ENCODE results near the gene BMPR1B.
A peak's percentile ranks its signal among the peaks of the same experiment; 100 is the strongest.
"Not testable (repeated sequence)": the region's sequence is repeated elsewhere in the genome, so short reads cannot be mapped to it uniquely, and the experiment has no call there.

Gene BMPR1B

DNA sequence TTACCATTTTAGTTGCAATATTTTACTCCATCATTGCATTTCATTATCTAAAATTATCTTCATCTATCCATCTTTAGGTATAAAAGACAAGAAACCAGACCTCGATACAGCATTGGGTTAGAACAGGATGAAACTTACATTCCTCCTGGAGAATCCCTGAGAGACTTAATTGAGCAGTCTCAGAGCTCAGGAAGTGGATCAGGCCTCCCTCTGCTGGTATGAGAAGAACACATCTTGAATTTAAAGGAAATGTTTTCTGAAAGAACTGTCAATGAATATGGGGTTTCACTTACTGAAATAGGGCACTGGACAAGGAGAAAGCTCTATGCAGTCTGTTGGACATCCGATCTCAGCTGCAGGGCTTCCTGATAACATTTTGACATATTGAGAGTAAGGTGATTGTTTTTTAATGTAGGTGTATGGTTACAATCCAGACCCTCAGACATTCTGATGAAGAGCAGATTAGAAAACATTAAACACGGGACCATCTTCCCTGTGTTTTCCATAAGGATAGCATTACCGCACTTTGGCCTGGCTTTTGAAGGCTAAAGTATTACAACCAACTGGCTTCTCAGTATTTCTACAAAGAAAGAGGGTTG lies 367.2 kb downstream of the BMPR1B start:
- no peak overlapping the region for H3K4me3 ChIP-seq (ENCODE audit: low read depth, low read length)
- peak; percentile 66 for DNase-seq (ENCODE audit: low read depth)
- TF ChIP-seq, protein P1, sequence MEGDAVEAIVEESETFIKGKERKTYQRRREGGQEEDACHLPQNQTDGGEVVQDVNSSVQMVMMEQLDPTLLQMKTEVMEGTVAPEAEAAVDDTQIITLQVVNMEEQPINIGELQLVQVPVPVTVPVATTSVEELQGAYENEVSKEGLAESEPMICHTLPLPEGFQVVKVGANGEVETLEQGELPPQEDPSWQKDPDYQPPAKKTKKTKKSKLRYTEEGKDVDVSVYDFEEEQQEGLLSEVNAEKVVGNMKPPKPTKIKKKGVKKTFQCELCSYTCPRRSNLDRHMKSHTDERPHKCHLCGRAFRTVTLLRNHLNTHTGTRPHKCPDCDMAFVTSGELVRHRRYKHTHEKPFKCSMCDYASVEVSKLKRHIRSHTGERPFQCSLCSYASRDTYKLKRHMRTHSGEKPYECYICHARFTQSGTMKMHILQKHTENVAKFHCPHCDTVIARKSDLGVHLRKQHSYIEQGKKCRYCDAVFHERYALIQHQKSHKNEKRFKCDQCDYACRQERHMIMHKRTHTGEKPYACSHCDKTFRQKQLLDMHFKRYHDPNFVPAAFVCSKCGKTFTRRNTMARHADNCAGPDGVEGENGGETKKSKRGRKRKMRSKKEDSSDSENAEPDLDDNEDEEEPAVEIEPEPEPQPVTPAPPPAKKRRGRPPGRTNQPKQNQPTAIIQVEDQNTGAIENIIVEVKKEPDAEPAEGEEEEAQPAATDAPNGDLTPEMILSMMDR (IDR thresholded peaks at IDR 0.05; ENCODE audit: low read depth, low read length, missing control alignments): peak; percentile 70
- in situ Hi-C loops (cut with HindIII; ENCODE audit: low sequenced_read_pairs): no loop called here

DNA sequence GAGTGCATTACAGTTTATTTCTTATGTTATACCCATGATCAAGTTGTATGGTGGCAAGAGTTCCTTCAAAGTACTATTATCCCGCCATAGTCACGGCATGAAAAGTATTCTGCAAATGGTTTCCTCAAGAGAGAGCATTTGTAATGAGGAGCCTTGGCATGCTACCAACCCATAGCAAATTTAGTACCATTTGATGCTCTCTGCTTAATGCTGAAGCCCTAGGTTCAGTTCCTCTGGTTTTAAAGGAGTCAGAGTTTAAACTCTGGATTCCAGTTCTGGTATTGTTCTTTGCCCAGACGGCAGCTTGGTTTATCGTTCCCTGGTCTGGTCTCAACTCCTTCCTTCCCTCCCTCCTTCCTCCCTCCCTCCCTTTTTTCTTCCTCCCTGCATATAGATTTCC lies 371.3 kb downstream of the BMPR1B start:
- DNase-seq (ENCODE audit: low read depth): no peak
- TF ChIP-seq, protein P1 (IDR thresholded peaks at IDR 0.05; ENCODE audit: low read depth, low read length, missing control alignments): no peak
- in situ Hi-C loops (cut with HindIII; ENCODE audit: low sequenced_read_pairs): no loop called here
- no peak overlapping the region for H3K4me3 ChIP-seq (ENCODE audit: low read depth, low read length)

DNA sequence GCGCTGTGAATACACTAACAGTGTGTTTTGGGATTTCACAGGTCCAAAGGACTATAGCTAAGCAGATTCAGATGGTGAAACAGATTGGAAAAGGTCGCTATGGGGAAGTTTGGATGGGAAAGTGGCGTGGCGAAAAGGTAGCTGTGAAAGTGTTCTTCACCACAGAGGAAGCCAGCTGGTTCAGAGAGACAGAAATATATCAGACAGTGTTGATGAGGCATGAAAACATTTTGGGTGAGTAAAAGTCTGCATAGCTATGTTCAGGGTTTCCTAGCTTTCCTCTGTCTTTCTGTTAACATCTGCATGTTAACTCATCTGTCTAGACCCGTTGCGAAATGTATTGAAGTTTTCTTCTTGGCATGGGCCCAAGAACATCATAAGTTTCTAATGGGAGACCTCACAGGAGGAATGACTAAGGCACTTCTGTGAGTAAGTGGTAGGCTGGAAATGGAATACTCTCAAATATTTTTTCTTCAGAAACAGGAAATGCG lies 372.1 kb downstream of the BMPR1B start:
- no peak overlapping the region for H3K4me3 ChIP-seq (ENCODE audit: low read depth, low read length)

DNA sequence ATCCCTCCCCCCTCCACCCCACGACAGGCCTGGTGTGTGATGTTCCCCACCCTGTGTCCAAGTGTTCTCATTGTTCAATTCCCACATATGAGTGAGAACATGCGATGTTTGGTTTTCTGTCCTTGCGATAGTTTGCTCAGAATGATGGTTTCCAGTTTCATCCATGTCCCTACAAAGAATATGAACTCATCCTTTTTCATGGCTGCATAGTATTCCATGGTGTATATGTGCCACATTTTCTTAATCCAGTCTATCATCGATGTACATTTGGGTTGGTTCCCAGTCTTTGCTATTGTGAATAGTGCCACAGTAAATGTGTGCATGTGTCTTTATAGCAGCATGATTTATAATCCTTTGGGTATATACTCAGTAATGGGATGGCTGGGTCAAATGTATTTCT lies 376.3 kb downstream of the BMPR1B start:
- DNase-seq (ENCODE audit: low read depth); in situ Hi-C loops (cut with HindIII; ENCODE audit: low sequenced_read_pairs); H3K4me3 ChIP-seq (ENCODE audit: low read depth, low read length): not testable (repeated sequence)

More for the DNA sequence above, 372.1 kb downstream of the BMPR1B start:
- in situ Hi-C loops (cut with HindIII; ENCODE audit: low sequenced_read_pairs): no loop called here
- TF ChIP-seq, protein P1 (IDR thresholded peaks at IDR 0.05; ENCODE audit: low read depth, low read length, missing control alignments): no peak
- DNase-seq (ENCODE audit: low read depth): peak; percentile 100

DNA sequence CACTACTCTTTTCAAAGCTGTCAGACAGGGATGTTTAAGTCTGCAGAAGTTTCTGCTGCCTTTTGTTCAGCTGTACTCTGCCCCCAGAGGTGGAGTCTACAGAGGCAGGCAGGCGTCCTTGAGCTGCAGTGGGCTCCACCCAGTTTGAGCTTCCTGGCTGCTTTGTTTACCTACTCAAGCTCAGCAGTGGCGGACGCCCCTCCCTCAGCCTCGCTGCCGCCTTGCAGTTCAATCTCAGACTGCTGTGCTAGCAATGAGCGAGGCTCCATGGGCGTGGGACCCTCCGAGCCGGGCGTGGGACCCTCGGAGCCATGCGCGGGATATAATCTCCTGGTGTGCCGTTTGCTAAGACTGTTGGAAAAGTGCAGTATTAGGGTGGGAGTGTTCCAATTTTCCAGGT lies 381.7 kb downstream of the BMPR1B start:
- DNase-seq (ENCODE audit: low read depth); in situ Hi-C loops (cut with HindIII; ENCODE audit: low sequenced_read_pairs): not testable (repeated sequence)

DNA sequence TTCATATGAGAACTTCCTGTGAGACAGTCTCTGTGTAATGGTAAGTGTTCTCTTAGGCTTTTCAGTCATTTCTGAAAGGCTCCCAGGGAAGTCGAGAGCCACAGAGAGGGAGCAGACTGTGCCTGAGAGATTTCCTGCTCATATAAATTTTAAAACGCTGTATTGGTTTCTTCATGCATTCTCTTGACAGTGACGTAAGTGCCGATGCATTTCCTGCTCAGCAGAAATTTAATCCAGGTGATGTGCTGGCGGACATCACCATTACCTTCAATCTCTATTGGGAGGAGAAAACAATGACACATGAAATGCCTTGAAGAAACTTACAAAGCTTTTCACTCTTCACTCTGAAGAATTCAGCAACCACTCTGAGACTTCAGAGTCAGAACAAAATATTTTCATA lies 383.6 kb downstream of the BMPR1B start:
- in situ Hi-C loops (cut with HindIII; ENCODE audit: low sequenced_read_pairs): no loop called here
- no peak for DNase-seq (ENCODE audit: low read depth)
- no peak overlapping the region for H3K4me3 ChIP-seq (ENCODE audit: low read depth, low read length)
- TF ChIP-seq, protein P1 (IDR thresholded peaks at IDR 0.05; ENCODE audit: low read depth, low read length, missing control alignments): no peak

More for the DNA sequence above, 381.7 kb downstream of the BMPR1B start:
- not testable (repeated sequence) for H3K4me3 ChIP-seq (ENCODE audit: low read depth, low read length)

DNA sequence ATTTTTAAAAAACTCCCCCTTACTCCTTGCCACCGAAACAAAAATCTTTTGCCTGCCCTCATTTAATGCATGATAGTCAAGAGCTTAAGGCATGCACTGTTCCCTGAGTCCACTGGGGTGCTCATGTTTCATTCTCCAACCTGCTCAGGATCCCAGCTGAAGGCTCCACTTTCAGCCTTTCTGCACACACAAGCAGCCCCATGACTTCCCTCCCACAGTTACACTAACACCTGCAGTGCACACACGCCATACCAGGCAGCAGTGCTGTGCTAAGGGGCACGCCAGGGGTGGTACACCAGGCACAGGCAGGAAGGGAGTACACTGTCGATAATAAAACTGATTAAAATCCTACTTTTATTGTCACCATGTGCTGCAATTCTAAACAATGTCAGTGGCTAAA lies 385.2 kb downstream of the BMPR1B start:
- DNase-seq (ENCODE audit: low read depth): no peak
- H3K4me3 ChIP-seq (ENCODE audit: low read depth, low read length): no peak overlapping the region
- in situ Hi-C loops (cut with HindIII; ENCODE audit: low sequenced_read_pairs): no loop called here
- TF ChIP-seq, protein P1 (IDR thresholded peaks at IDR 0.05; ENCODE audit: low read depth, low read length, missing control alignments): no peak

DNA sequence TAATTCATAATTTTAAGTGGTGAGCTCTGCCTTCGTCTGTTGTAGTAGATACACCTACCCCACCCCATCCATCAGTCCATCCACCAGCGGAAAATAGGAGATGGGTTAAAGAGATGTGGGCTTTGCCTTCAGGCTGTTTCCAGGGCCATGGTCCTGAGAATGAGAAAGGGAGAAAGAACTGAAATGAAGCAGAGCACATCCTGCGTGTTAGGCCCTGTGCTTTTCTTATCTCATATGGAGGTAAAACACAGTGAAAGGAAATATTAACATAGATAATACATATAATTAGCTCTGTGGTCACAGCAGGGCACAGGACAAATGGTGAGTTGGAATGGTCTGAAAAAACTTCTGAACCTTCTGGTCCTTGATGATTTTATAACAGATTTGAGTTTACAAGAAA lies 393.5 kb downstream of the BMPR1B start:
- in situ Hi-C loops (cut with HindIII; ENCODE audit: low sequenced_read_pairs): no loop called here
- no peak for DNase-seq (ENCODE audit: low read depth)
- TF ChIP-seq, protein P1 (IDR thresholded peaks at IDR 0.05; ENCODE audit: low read depth, low read length, missing control alignments): no peak
- no peak overlapping the region for H3K4me3 ChIP-seq (ENCODE audit: low read depth, low read length)
